PC-9 (cell line): Measurements from ENCODE around the gene HOXC10. TPM values are rescaled to one million over a fixed set of nuclear protein-coding genes. Genes with fewer than 3 reads are reported as not detected.

Source experiments
- BruUV-seq: library from RNA; stranded (reverse); fragments of 400-500 nt; replicated peaks from 2 replicates; lab custom pipeline; 2021; lab: Mats Ljungman, UMichigan
- CTCF ChIA-PET: fragments of 300-600 bp; sonication (Branson Sonifier 250); formaldehyde crosslinking; loops from one replicate; lab custom pipeline; 2022; ENCODE audit warnings: antibody characterized with exemption; lab: Charles Lee
- POLR2A ChIA-PET: fragments of 300-600 bp; sonication (Branson Sonifier 250); formaldehyde crosslinking; loops from one replicate; lab custom pipeline; 2022; ENCODE audit warnings: antibody characterized with exemption; ENCODE audit not compliant: unreplicated experiment; lab: Charles Lee
- DNase-seq, 2 experiments: peaks; one replicate each; pipeline versions ENCODE4 v3.0.0 to v3.0.0-alpha.2; 2015 to 2022; ENCODE audit warnings: mixed read lengths in 1 of 2
- H2AFZ ChIP-seq: fragments of 200-600 bp; sonication (generic); 2 replicates; pipeline ENCODE4 v1.8.1; 2017; ENCODE audit warnings: antibody characterized with exemption
- H3F3A ChIP-seq: fragments of 200-600 bp; sonication (generic); 2 replicates; pipeline ENCODE4 v1.8.1; 2017; ENCODE audit warnings: antibody characterized with exemption, mild to moderate bottlenecking, low read depth; ENCODE audit not compliant: insufficient read depth
- H3K27ac ChIP-seq: fragments of 200-600 bp; sonication (generic); 2 replicates; pipeline ENCODE4 v1.6.1; 2016; ENCODE audit warnings: mixed run types
- H3K27me3 ChIP-seq: fragments of 200-600 bp; sonication (generic); 2 replicates; pipeline ENCODE4 v1.6.1; 2016; ENCODE audit warnings: low read depth, mixed run types; ENCODE audit not compliant: insufficient read depth
- H3K36me3 ChIP-seq: fragments of 200-600 bp; sonication (generic); 2 replicates; pipeline ENCODE4 v1.6.1; 2016; ENCODE audit warnings: low read depth, mixed run types
- H3K4me1 ChIP-seq: fragments of 200-600 bp; sonication (generic); replicated peaks from 2 replicates; pipeline ENCODE4 v1.6.1; 2016; ENCODE audit warnings: mixed run types; ENCODE audit not compliant: insufficient read depth
- H3K4me2 ChIP-seq: fragments of 200-600 bp; sonication (generic); 2 replicates; pipeline ENCODE4 v1.6.1; 2017; ENCODE audit warnings: mixed run types
- H3K4me3 ChIP-seq: fragments of 200-600 bp; sonication (generic); 2 replicates; pipeline ENCODE4 v1.6.1; 2016; ENCODE audit warnings: mixed run types
- H3K79me2 ChIP-seq: fragments of 200-600 bp; sonication (generic); 2 replicates; pipeline ENCODE4 v1.6.1; 2017; ENCODE audit warnings: low read depth, mixed run types
- H3K9me2 ChIP-seq: fragments of 200-600 bp; sonication (generic); 2 replicates; pipeline ENCODE4 v1.8.1; 2017; ENCODE audit warnings: mild to moderate bottlenecking; ENCODE audit not compliant: insufficient read depth
- H3K9me3 ChIP-seq: fragments of 200-600 bp; sonication (generic); 2 replicates; pipeline ENCODE4 v1.8.1; 2016; ENCODE audit warnings: low read depth; ENCODE audit not compliant: insufficient read depth
- H4K20me1 ChIP-seq: fragments of 200-600 bp; sonication (generic); 2 replicates; pipeline ENCODE4 v1.8.1; 2017; ENCODE audit not compliant: insufficient read depth
- EZH2 ChIP-seq: fragments of 200-600 bp; sonication (generic); IDR thresholded peaks from 2 replicates; pipeline ENCODE4 v1.8.0; 2017; ENCODE audit warnings: antibody characterized with exemption, low read depth
- intact Hi-C: fragments of 100-400 bp; cut with micrococcal nuclease; formaldehyde crosslinking; loops from one replicate; pipeline ENCODE4 v1.10.0; 2022; ENCODE audit not compliant: unreplicated experiment
- total RNA-seq: library from RNA; stranded (reverse); gene quantifications from 2 replicates; pipeline ENCODE4 v1.2.3, GENCODE V29; 2021
- TF ChIP-seq, protein P1 (sequence below): fragments of 200-600 bp; sonication (generic); conservative IDR thresholded peaks from 2 replicates; pipeline ENCODE4 v1.6.1; 2017; ENCODE audit warnings: mixed run types, antibody characterized with exemption, mild to moderate bottlenecking, moderate library complexity

Gene HOXC10
- total RNA-seq, 1 experiment from 2014 or later: 1.1 TPM

DNA sequence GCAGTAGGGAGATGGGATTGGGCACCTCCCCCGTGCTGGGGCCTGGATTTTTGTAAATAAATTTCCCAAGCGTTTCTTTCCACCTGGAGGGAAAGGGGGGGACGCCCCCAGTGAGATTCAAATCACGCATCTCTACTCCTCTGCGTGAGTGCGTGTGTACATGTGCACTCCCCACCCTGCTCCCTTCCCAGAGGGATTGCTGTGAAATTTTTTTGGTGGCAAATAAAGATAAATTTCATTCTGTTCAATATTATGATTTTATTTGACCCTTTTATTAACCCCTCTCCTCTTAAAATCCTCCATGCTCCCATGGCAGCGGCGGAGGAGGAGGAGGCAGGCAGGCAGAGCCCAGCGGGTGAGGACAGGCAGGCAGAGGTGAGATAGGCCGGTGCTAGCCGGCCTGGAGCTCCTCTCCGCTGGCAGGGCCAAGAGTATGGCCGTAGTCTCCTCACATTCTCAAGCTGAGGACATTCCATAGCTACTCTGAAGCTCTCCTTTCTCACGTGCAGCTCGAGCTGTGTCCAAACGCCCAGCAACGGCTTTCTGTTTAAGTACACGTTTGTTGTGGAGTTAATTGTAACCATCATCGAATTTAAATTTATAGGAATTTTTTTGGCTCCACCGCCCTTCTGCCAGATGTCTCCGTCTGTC is 8.6 kb upstream of the HOXC10 start:
- no peak for DNase-seq
- CTCF ChIA-PET: no interaction called here
- H3K79me2 ChIP-seq: no peaks in the 10 kb centered on the region

DNA sequence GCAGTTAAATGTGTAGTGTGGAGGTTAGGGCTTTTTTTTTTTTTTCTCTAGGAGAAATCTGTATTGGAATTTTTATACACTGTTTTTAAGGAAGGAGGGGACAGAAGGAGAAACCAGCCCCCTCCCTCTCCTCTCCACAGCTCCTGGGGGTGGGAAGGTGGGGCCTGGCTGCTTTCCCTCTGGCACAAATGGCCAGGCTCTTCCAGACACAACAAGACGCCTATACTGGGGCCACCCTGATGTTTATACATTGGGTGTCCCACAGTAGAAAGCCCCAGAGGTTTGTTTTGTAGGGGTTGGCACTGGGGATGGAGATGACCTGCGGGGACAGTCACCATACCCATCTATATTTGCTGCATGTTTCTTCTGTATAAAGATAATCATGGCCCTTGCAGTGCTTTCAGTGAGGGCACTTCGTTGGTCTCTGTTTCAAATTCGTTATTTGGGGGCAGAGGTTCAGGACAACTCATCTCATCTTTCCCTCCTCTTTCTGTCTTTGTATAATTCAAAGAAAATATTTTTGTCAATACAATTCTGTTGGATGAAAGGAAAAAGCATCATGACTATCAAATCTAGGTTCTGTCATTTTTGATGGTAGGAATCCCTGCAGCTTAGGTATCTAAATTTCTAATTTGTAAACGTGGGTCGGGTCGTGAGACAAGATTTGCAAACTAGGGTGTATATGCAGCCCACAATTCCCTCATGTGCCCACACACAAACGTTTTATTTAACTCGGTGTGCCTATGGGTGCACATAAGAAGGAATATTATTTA is 7.9 kb upstream of the HOXC10 start:
- no peak overlapping the region for H3K27ac ChIP-seq
- H3K9me3 ChIP-seq: no peaks in the 10 kb centered on the region
- H3K9me2 ChIP-seq: no peaks in the 10 kb centered on the region
- H2AFZ ChIP-seq: no peak overlapping the region
- no peaks in the 10 kb centered on the region for H3K36me3 ChIP-seq
- H4K20me1 ChIP-seq: no peaks in the 10 kb centered on the region
- H3K79me2 ChIP-seq: no peaks in the 10 kb centered on the region
- no peaks in the 10 kb centered on the region for H3K27me3 ChIP-seq
- no peaks in the 10 kb centered on the region for H3K4me1 ChIP-seq
- ChIA-PET CTCF (no interaction called here), POLR2A (interaction anchor here (0.6 kb wide), 1 partner anchor 434 kb away, joined by 3 read pairs; no protein-coding TSS in a partner anchor)
- intact Hi-C loops: no loop called here
- H3K4me3 ChIP-seq: no peak overlapping the region
- TF ChIP-seq, protein P1, sequence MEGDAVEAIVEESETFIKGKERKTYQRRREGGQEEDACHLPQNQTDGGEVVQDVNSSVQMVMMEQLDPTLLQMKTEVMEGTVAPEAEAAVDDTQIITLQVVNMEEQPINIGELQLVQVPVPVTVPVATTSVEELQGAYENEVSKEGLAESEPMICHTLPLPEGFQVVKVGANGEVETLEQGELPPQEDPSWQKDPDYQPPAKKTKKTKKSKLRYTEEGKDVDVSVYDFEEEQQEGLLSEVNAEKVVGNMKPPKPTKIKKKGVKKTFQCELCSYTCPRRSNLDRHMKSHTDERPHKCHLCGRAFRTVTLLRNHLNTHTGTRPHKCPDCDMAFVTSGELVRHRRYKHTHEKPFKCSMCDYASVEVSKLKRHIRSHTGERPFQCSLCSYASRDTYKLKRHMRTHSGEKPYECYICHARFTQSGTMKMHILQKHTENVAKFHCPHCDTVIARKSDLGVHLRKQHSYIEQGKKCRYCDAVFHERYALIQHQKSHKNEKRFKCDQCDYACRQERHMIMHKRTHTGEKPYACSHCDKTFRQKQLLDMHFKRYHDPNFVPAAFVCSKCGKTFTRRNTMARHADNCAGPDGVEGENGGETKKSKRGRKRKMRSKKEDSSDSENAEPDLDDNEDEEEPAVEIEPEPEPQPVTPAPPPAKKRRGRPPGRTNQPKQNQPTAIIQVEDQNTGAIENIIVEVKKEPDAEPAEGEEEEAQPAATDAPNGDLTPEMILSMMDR: no peak
- TF ChIP-seq EZH2: no peak
- H3K4me2 ChIP-seq: no peak overlapping the region
- no TSS peak for BruUV-seq
- 0 out of 2 replicates have a peak, but pooled peaks cover 10% of the 10 kb centered on the region for H3F3A ChIP-seq
- DNase-seq: no peak

More for the DNA sequence above, 8.6 kb upstream of the HOXC10 start:
- H3K27me3 ChIP-seq: no peaks in the 10 kb centered on the region
- no peak overlapping the region for H3K27ac ChIP-seq
- no peak for TF ChIP-seq EZH2
- TF ChIP-seq, protein P1: no peak
- 0 out of 2 replicates have a peak, but pooled peaks cover 8% of the 10 kb centered on the region for H3F3A ChIP-seq
- H3K4me2 ChIP-seq: no peak overlapping the region
- no peaks in the 10 kb centered on the region for H3K36me3 ChIP-seq
- H3K4me1 ChIP-seq: no peaks in the 10 kb centered on the region
- H2AFZ ChIP-seq: no peak overlapping the region
- no peaks in the 10 kb centered on the region for H3K9me3 ChIP-seq
- intact Hi-C loops: no loop called here
- POLR2A ChIA-PET: interaction anchor here (0.6 kb wide), 1 partner anchor 435 kb away, joined by 3 read pairs; no protein-coding TSS in a partner anchor
- H3K4me3 ChIP-seq: no peak overlapping the region
- BruUV-seq: no TSS peak
- no peaks in the 10 kb centered on the region for H4K20me1 ChIP-seq
- H3K9me2 ChIP-seq: no peaks in the 10 kb centered on the region

DNA sequence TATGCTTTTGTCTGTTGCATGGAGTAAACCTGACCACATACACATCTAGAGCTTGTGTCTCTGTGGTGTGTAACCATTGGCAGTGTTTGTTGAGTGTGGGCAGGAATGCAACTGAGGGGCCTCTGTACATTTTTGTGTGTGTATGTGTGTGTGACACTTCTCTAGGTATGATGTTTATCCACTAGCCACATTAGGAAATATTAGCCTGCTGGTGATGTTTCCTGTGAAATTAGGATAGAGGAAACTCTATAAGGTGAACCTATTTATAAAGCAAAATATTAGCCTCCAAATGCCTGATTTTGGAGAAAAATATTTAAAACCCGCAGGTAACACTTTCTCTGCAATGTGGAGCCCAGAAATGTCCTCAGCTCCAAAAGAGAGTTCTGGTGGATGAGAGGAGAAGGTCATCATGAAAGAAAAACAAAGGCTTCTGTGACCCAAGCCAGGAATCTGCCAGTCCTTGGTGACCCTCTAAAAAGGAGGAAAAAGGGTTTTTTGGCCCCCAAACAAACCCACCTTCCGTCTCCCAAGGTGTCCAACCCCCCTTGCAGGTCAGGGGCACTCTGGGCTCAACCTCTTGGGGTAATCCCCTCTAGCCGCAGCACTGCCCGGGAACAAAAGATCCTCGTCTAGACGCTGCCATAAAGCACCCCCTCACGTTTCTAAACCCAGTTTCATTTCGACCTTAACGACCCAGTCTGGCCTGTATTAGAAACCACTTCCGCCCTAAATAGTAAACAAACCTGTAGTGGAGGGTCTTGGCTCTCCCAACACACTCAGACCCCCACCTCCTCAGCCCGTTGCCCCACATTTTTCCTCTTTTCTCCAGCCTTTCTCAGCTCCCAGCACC is 7.1 kb upstream of the HOXC10 start:
- Histone ChIP-seq H2AFZ (no peak overlapping the region), H3K27ac (no peak overlapping the region), H3K79me2 (no peaks in the 10 kb centered on the region), H3K9me3 (no peaks in the 10 kb centered on the region), H3K36me3 (no peaks in the 10 kb centered on the region), H4K20me1 (no peaks in the 10 kb centered on the region), H3K9me2 (no peaks in the 10 kb centered on the region), H3K4me2 (no peak overlapping the region), H3K4me1 (no peaks in the 10 kb centered on the region), H3K4me3 (no peak overlapping the region), H3K27me3 (no peaks in the 10 kb centered on the region), H3F3A (0 out of 2 replicates have a peak, but pooled peaks cover 10% of the 10 kb centered on the region)
- TF ChIP-seq, protein P1: no peak
- no peak for TF ChIP-seq EZH2
- ChIA-PET POLR2A (no interaction called here), CTCF (no interaction called here)
- intact Hi-C loops: no loop called here
- no peak for DNase-seq
- BruUV-seq: no TSS peak
